ENCODE data around the gene DUSP16.

DUSP16 gene

DNA sequence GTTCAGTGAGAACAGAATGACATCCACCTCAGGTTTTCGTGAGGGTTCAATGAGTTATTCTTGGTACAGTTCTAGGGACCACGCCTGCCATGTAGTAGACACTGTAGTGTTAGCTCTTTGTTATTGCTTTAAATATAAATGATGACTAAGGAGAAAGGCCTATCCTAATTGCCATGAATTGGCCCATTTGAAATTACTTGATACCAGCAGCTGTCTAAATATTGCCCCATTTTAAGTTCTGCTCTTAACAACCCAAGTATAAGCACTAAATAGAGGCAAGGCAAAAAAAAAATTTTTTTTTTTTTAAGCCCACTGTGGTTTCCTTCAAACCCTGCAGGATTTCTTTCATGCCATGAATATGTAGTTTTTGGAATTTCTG lies 121.2 kb downstream of the DUSP16 start:
- no peak for DNase-seq (ENCODE audit: low spot score)

DNA sequence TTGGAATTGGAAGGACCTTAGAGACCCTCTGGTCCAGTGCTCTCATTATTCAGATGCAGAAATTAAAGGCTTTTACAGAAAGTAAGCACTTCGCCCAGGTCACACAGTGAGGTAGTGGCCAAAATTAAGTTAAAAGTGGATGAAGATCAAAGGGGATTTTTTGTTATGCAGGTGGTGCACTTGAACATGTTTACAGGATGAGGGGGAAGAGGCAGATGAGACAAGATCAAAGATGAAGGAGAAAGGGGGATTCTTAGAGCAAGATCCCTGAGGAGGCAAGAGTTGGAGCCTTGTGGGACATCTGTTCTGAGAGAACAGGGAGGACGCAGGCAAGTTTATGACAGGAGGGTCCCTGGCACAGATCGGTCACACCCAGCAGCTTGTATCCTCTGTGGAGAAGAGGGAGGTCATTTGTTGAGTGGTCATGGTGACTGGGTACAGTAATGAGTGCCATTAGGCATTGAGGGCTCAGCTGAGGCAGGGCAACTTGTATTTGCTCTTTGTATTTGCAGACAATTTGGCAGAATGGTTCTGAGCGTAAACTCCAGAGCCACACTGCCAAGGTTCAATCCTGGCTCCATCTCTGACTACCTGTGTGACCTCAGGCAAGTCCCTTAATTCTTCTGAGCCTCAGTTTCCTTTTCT lies 121.8 kb downstream of the DUSP16 start:
- DNase-seq (ENCODE audit: low spot score) = no peak

DNA sequence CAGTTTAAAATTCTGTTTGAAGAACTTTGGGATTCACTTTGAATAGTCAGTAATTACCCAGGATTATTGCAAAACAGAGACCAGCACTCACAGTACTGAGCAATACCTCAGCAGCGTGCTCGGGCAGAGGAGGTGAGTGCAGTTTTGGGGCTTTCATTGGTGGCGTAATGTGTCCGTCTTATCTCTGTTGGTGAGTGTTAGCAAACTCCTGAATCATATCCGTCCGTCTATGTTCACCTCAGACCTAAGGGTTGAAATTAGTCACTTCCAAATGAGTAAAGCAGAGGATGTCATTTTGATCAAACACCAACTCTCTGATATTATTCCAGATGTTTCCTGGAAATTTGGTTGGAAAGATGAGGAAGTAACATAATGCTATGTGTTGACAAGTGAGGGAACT lies 123.0 kb downstream of the DUSP16 start:
- peak; percentile 94 for DNase-seq (ENCODE audit: low spot score)

DNA sequence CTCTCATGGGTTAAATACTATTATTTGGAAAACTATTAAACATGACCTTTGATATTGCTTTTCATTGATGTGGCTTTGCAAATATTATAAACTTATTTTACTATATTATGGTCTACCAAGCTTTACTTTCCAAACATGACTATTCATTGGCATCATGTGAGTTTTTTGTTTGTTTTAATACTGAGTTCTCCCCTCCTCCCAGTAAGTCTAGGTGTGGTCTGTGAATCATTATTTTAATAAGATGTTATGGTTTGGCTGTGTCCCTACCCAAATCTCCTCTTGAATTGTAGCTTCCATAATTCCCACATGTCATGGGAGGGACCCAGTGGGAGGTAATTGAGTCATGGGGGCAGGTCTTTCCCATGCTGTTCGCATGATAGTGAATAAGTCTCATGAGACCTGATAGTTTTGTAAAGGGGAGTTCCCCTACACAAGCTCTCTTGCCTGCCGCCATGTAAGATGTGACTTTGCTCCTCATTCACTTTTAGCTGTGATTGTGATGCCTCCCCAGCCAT lies 125.8 kb downstream of the DUSP16 start:
- no peak for DNase-seq (ENCODE audit: low spot score)

- DNase-seq (ENCODE audit: low spot score) = no peak
These were observed 129.4 kb downstream of the DUSP16 start for GRCh38 chr12:12433203-12433731.

DNA sequence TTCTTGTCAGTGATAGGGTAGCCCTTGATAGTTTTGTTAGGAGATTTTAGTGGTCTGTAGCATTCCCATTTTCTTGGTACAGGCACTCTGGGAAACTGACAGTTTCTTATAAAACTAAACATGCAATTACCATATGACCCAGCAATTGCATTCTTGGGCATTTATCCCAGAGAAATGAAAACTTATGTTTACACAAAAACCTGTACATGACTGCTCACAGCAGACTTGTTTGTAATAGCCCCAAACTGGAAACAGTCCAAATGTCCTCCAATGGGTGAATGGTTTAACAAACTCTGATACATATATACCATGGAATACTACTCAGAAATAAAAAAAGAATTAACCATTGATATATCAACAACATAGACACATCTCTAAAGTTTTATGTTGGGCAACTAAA lies 130.3 kb downstream of the DUSP16 start:
- DNase-seq (ENCODE audit: low spot score) = no peak

DNA sequence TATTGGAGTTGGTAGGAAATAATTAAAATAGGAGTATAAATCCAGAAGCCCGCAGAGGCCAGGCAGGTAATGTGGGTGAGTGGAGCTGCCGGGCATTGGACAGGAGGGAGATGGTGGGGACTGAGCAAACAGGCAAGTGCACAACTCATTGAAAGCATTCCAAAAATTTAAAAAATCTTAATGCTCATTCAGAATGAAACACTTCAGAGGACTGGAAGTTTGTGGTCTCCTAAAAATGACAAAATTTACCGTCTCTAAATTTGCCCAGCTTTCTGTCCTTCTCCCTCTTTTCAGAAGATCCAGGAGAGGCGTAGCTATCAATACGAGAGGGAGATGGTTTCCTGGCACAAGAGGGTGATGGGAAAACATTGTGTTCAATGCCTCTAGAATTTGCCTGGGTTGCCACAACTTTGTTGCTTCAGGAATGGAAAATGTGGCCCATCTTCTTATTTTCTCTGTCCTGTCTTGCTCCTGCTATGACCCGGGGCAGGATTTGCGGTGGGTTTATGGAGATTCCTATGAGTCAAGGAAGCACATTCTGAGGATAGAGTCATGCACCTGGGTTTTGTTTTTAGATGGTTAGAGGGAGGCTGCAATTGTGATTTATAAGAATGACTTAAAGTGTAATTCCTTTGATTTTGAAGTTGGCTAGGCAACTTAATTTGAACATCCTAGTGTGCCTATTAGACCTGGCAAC lies 133.6 kb downstream of the DUSP16 start:
- DNase-seq (ENCODE audit: low spot score) = no peak

GRCh38 chr12:12428047-12428446 lies 134.6 kb downstream of the DUSP16 start:
- peak; percentile 27 for DNase-seq (ENCODE audit: low spot score)

- no peak for DNase-seq (ENCODE audit: low spot score)
These were observed 135.1 kb downstream of the DUSP16 start for GRCh38 chr12:12427568-12427967.

- no peak for DNase-seq (ENCODE audit: low spot score)
These were observed 137.0 kb downstream of the DUSP16 start for GRCh38 chr12:12425616-12426015.

- DNase-seq (ENCODE audit: low spot score) = no peak
These were observed 137.7 kb downstream of the DUSP16 start for GRCh38 chr12:12425001-12425400.
